HFFc6 (cell line): ENCODE measurements around the gene STUM. TPM values are rescaled to one million over a fixed set of nuclear protein-coding genes. Genes with fewer than 3 reads are reported as not detected.

ENCODE experiments used
- DNase-seq: peaks from one replicate; pipeline ENCODE4 v3.0.0-alpha.2; 2018
- H3K27ac Mint-ChIP-seq: 2 replicates; pipeline ENCODE4 v1.8.0; 2020; ENCODE audit warnings: mild to moderate bottlenecking, mixed read lengths
- H3K27me3 Mint-ChIP-seq: 2 replicates; pipeline ENCODE4 v1.8.0; 2021; ENCODE audit warnings: mild to moderate bottlenecking, moderate library complexity, mixed read lengths; ENCODE audit not compliant: insufficient read depth
- H3K36me3 Mint-ChIP-seq: 2 replicates; pipeline ENCODE4 v1.8.0; 2021; ENCODE audit warnings: low read depth, mixed read lengths
- H3K4me1 Mint-ChIP-seq: 2 replicates; pipeline ENCODE4 v1.8.0; 2020; ENCODE audit warnings: low read depth, mixed read lengths
- H3K4me3 Mint-ChIP-seq: 2 replicates; pipeline ENCODE4 v1.8.0; 2020; ENCODE audit warnings: mild to moderate bottlenecking, moderate library complexity, mixed read lengths
- H3K9me3 Mint-ChIP-seq: 2 replicates; pipeline ENCODE4 v1.8.0; 2020; ENCODE audit warnings: mild to moderate bottlenecking, mixed read lengths
- total RNA-seq, 6 experiments: library from RNA; stranded (reverse); fragmentation: NEBNext Ultra II Directional; extraction: Animal tissue kit (Norgen Biotek cat#: 25700); gene quantifications; 2 replicates in 1 of 6; 3 replicates in 5 of 6; pipeline ENCODE4 v1.2.3, GENCODE V29; 2021
- TF ChIP-seq, protein P1 (sequence below): fragments of 200-600 bp; sonication (generic); IDR thresholded peaks from 2 replicates; pipeline ENCODE4 v1.5.0; 2021; ENCODE audit warnings: antibody characterized with exemption, mild to moderate bottlenecking

The STUM gene
- total RNA-seq, 6 experiments from 2014 or later, result not detected

DNA sequence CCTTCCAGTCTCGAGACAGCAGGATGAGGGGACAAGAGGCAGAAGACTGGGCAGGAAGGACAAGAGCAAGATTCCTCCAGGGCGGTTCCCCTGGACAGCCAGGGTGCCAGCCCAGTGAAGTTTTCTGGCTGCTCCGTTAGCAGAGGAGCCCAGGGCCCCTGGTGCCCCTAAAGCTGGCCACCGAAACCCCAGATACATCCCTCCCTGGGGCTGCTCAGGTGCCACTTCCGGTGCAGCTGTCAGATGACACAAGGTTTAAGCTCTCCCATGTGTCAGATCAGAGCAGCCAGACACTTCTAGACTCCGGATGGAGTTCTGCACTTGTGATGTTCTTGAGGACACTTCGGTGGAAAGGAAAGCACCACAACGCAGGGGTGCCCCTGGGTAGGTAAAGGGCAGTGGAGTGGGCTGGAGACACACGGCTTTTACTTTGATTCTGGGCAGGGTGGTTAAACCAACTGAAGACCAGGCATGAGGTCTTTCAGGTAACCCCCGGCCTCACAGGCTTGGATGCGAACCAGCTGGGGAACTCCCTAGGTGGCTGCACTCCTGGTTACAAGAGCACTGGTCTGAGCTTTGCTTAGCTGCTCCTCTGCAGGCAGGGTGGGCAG is 104.9 kb downstream of the STUM start:
- H3K27ac Mint-ChIP-seq, result 0 out of 2 replicates have a peak overlapping the region, but pooled peaks have one; percentile 9
- H3K4me1 Mint-ChIP-seq, result peaks cover 26% of the 10 kb centered on the region
- H3K9me3 Mint-ChIP-seq, result no peaks in the 10 kb centered on the region
- DNase-seq, result no peak
- TF ChIP-seq, protein P1, sequence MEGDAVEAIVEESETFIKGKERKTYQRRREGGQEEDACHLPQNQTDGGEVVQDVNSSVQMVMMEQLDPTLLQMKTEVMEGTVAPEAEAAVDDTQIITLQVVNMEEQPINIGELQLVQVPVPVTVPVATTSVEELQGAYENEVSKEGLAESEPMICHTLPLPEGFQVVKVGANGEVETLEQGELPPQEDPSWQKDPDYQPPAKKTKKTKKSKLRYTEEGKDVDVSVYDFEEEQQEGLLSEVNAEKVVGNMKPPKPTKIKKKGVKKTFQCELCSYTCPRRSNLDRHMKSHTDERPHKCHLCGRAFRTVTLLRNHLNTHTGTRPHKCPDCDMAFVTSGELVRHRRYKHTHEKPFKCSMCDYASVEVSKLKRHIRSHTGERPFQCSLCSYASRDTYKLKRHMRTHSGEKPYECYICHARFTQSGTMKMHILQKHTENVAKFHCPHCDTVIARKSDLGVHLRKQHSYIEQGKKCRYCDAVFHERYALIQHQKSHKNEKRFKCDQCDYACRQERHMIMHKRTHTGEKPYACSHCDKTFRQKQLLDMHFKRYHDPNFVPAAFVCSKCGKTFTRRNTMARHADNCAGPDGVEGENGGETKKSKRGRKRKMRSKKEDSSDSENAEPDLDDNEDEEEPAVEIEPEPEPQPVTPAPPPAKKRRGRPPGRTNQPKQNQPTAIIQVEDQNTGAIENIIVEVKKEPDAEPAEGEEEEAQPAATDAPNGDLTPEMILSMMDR, result no peak
- H3K27me3 Mint-ChIP-seq, result peaks cover 3% of the 10 kb centered on the region
- no peak overlapping the region for H3K4me3 Mint-ChIP-seq
- H3K36me3 Mint-ChIP-seq, result no peaks in the 10 kb centered on the region

DNA sequence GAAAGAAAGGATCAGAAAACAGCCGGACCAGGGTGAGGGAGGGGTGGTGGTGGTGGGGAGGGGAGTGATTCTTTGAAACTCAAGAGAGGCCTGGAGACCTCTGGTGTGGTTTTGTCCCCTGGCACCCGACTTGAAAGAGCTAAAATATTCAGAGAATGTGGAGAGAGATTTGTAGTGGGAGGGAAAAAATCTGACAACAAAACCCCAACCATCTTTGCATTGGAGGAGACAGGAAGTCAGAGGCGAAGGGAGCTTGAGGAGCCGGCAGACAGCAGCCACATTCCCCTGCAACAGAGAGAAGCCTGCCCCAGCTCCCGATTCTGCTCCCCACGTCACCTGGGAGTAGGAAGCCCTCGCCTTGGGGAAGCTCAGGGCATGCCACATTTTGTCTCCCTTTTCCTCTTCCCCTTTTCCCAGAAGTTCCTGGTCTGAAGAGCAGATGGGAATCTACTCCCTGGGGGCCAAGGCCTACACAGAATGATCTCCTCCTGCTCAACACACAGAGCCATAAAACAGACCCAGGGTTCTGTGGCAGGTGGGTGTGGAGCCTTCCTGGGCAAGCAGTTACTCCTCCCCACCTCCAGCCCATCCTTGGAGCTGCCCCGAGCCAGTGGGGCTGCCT is 105.6 kb downstream of the STUM start:
- Mint-ChIP-seq H3K27ac (0 out of 2 replicates have a peak overlapping the region, but pooled peaks have one; percentile 9), H3K36me3 (no peaks in the 10 kb centered on the region), H3K9me3 (no peaks in the 10 kb centered on the region), H3K4me3 (no peak overlapping the region), H3K27me3 (peaks cover 4% of the 10 kb centered on the region), H3K4me1 (peaks cover 26% of the 10 kb centered on the region)
- TF ChIP-seq, protein P1, result no peak
- DNase-seq, result no peak

DNA sequence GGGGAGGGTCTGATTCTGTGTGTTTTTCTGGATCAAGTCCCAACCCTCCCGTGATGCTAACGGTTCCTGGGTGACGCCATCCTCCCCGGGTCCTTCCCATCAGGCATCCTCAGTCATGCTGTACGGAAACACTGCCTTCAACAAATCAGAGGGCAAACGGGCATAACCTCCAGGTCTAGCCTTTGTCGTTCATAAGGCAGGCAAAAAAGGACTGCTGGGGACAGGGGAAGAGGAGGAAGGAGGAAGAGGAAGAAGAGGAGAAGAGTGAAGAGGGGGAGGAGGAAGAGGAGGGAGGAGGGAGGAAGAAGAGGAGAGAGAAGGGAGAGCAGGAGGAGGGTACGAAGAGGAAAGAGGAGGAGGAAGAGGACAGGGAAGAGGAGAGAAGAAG is 106.1 kb downstream of the STUM start:
- TF ChIP-seq, protein P1, result no peak
- H3K27me3 Mint-ChIP-seq, result peaks cover 7% of the 10 kb centered on the region; the same call in 1 of the 2 replicates
- no peak overlapping the region for H3K27ac Mint-ChIP-seq
- no peaks in the 10 kb centered on the region for H3K36me3 Mint-ChIP-seq
- no peak for DNase-seq
- H3K9me3 Mint-ChIP-seq, result no peaks in the 10 kb centered on the region
- no peak overlapping the region for H3K4me3 Mint-ChIP-seq
- H3K4me1 Mint-ChIP-seq, result peaks cover 26% of the 10 kb centered on the region

DNA sequence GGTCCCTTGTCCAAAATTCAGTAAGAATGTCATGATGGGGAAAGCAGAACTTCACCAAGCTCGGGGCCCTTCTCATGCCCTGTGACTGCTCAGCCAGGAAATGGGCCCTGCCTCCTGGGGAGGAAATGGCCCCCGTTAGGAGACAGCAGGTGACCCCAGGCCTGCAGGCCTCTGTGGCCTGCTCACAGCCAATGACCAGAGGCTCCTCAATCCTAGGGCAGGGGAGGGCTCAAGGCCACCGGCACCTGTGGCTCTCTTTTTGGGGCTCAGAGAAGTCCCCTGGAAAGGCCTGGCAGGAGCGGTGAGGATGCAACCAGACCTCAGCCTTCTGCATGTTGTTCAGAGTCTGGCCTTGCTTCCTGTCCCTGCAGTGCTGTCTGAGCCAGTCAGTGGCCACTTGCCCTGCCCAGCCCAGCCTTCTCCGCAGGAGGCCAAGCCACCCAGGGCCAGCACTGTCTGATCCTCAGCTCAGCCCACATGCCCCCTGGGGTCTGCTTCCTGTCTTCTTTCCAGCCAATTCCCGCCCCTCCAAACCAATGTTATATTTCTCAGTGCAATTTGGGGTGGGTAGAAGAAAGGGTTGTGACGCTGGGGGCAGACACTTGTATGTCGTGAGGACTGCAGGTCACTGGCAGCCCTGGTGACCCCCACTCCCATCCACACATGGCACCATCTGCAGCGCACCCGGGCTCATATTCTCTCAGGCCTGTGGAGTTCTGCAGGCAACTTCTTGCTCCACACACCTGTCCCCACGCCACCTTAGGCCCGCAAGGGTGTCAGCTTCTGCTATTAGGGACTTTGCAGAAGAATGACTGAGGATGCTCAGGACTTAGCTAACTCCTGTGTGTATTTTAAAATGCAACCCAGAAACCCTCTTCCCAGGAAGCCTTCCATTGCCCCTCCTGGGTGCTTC is 106.9 kb downstream of the STUM start:
- H3K36me3 Mint-ChIP-seq, result no peaks in the 10 kb centered on the region
- peaks cover 31% of the 10 kb centered on the region for H3K4me1 Mint-ChIP-seq
- no peak overlapping the region for H3K4me3 Mint-ChIP-seq
- H3K9me3 Mint-ChIP-seq, result no peaks in the 10 kb centered on the region
- DNase-seq, result no peak
- H3K27me3 Mint-ChIP-seq, result peaks cover 7% of the 10 kb centered on the region; the same call in 1 of the 2 replicates
- H3K27ac Mint-ChIP-seq, result no peak overlapping the region
- TF ChIP-seq, protein P1, result no peak

DNA sequence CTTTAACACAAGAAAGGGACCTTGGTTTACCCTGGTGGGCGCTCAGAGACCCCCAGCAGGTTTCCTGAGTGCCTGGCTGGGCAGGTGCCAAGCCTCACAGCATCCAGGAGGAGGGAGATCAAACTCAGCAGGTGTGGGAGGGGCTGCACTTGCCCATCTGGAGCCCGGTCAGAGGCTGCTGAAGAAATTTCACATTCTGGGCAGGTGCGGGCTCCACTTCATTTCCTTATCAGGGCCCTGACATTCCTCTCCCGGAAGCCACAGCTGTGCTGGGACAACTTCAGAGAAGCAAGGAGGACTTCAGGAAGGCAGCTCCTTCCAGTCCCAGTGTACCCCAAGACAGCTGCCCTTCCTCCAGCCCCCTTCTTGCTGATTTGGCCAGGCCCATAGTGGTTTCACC is 107.6 kb downstream of the STUM start:
- no peak for DNase-seq
- no peaks in the 10 kb centered on the region for H3K9me3 Mint-ChIP-seq
- no peak overlapping the region for H3K27ac Mint-ChIP-seq
- TF ChIP-seq, protein P1, result no peak
- peaks cover 35% of the 10 kb centered on the region for H3K4me1 Mint-ChIP-seq
- no peaks in the 10 kb centered on the region for H3K36me3 Mint-ChIP-seq
- H3K27me3 Mint-ChIP-seq, result peaks cover 5% of the 10 kb centered on the region; the same call in 1 of the 2 replicates
- no peak overlapping the region for H3K4me3 Mint-ChIP-seq
